KG1 (cell line): ENCODE data around the gene GPR3.

Source experiments
- DNase-seq: peaks from one replicate; lab custom pipeline; 2025; lab: John Stamatoyannopoulos, UW

Gene GPR3

DNA sequence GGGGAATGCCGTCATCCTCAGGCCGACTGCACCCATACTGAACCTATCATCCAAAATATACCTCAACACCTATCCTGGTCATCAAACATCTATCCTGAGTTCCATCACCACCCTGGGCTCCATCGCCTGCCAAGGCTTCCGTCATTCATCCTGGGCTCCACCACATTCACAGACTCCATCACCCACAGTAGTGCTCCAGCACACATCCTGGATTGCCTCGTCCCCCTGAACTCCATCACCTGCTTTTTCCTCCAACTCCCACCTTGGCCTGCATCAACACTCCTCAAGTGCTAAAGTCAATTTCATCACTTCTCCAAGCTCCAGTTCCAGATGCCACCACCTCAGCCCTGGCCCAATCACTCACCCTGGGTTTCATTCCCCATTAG, 33.5 kb upstream of the GPR3 start:
- DNase-seq, result no peak

DNA sequence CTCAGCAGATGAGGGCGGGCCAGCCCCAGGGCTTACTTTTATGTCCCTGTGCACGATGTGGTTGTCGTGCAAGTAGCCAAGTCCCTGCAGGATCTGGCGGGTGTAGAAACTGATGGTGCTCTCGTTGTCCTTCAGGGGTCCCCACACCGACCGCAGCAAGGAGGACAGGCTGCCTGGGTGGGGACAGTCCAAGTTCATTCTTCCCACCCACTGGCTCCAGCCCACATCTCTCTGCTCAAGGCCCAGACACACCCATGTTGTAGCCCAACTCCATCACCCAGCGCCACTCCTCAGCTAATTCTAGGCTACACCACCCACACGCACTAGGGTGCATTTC, 32.6 kb upstream of the GPR3 start:
- DNase-seq, result no peak

DNA sequence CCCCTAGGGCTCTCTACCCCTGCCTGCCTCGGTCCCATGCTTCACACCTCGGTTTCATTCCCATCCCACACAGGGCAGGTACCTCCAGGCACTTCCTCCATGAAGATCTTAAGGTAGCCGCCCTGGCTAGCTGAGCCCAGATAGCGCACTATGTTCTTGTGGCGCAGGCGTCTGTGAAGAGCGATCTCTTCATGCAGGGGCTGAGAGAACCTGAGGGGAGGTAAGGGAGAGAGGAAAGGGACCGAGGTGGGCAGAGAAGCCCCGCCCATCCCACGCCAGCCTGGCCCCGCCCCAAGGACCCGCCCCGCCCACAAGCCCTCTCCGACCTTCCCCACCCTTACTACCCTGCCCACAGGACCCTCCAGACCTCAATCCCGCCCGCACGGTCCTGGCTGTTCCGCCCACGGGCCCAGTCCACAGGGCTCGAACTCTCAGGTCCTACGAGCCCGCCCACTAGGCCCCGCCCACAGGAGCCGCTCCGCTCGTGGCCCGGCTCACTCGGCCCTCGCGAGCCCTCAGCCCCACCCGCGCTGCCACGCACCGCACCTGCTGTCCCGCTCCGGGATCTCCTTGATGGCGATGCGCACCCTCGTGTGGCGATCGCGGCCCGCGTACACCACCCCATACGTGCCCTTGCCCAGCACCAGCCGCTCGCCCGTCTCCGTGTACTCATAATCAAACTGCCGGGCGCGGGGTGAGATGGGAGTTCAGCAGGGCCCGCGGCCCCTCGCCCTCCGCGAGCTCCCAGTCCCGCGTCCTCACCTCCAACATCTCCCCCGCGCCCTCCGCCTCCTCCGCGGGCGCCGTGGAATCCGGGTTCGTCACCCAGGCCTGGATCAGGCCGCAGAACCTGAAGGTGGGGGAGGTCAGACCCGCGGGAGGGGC, 32.0 kb upstream of the GPR3 start:
- DNase-seq, result no peak

GRCh38 chr1:27361044-27361402, 31.4 kb upstream of the GPR3 start:
- DNase-seq, result no peak

- no peak for DNase-seq
These were observed 30.9 kb upstream of the GPR3 start for GRCh38 chr1:27361553-27361952.

DNA sequence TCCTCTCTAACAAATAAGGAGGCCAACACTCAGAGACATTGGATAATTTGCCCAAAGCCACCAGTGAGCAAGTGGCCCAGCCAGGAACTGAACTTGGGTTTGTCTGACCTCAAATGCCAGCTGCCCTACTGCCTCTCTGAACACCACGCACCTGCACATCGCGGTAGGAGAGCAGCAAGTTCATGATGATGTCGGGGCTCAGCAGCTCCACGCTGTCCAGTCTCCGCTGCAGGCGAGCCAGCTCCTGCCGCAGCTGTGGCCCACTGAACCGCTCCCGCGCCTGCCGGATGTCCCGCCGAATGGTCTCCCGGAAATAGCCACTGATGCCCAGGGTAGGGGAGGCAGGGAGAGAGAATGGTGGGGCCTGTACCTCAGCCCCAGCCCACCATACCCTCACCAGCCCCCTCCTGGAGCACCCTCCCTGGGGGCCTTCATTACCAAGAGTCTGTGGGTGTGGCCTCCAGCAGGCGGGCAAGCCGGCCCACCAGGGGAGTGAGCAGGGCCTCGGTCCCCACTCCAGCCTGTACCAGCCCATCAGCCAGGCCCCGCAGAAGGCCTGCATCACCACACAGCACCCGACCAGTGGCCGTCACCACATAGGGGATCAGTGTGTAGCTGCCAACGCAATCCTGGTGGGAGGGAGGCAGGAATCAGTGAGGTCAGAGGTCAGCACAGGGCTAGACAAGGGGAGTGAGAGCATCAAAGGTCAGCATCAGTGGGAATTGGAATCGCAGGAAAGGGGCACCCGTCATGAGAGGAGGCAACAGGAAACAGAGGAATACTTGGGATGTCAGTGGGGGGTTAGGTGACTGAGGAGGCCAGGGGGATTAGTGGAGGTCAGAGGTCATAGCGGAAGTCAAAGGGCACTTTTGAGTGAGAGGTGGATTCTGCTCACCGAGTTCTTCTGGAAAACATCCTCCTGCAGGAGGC, 28.4 kb upstream of the GPR3 start:
- no peak for DNase-seq

DNA sequence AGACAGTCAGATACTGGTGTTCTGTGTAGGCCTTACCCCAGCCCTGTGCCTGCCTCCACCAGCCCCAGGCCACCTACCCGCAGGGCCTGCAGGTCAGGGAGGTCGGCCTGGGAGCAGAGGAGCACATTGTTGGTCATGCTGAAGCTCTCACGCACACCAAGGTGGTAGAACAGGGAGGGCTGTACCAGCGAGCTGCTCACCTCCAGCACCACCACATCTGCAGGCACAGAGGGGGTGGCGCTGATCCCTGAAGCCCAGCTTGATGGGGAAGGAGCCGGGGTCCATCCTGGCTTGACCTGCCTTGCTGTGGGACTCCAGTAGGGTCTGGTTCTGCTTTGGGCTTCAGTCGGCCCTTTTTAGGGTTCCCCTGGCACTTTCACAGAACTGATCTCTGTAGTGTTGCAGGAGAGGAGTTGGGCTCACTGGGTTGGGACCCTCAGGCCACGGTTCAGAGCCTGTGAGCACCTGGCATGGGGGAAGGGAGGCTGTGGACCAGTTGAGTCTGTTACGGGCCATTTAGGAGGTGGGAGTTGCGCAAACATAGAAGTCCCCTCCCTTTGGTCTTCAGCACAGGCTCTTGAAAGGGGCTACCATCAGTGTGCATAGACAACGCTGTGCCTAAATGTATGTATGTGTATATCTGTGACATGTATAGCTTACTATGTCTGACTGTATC, 27.6 kb upstream of the GPR3 start:
- DNase-seq, result no peak

DNA sequence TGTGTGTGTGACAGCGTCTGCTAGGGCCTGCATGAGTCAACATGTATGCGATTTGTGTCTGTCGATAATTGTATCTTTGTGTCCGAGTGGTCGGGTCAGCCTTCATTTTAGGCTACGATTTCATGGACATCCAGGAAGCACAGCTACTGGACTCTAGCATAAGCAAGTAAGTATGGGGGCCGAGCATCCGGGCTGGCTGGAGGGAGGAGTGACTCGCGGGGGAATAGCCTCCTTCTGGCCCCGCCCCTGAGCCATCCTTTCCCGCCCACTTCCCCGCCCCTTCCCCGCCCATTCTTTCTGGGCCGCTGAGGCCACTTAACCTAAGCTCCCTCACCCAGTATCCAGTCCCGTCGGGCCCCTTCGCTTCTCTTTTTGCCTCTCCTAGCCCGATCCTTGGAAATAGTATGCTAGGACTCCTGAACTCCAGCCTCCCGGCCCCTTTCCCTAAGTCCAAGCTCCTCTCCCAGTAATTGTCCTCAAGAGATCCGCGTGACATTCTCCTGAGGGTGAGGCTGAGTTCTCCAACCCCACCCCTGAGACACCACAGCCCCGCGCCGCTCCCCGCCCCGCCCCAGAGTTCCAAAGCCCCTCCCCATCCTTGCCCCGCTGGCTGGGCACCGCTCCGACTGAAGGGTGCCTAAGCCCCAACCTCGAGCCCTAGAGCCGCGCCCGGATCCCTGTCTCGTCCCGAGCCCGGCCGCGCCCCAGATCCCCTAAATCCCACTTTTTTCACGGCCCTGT, 26.9 kb upstream of the GPR3 start:
- peak; percentile 43 for DNase-seq

DNA sequence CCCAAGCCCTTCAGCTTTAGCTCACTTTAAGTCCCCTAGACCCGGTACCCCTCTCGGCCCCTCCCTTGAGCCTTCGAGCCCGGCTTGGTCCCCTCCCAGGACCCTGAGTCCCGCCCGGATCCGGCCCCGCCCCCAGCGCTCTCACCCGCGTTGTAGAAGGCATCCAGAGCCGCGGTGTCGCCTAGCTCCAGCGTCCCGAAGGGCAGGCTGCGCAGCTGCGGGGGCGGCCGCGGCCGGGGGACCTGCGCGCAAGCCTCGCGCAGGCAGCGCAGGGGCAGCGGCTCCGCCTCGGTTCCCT, 26.4 kb upstream of the GPR3 start:
- peak; percentile 9 for DNase-seq

DNA sequence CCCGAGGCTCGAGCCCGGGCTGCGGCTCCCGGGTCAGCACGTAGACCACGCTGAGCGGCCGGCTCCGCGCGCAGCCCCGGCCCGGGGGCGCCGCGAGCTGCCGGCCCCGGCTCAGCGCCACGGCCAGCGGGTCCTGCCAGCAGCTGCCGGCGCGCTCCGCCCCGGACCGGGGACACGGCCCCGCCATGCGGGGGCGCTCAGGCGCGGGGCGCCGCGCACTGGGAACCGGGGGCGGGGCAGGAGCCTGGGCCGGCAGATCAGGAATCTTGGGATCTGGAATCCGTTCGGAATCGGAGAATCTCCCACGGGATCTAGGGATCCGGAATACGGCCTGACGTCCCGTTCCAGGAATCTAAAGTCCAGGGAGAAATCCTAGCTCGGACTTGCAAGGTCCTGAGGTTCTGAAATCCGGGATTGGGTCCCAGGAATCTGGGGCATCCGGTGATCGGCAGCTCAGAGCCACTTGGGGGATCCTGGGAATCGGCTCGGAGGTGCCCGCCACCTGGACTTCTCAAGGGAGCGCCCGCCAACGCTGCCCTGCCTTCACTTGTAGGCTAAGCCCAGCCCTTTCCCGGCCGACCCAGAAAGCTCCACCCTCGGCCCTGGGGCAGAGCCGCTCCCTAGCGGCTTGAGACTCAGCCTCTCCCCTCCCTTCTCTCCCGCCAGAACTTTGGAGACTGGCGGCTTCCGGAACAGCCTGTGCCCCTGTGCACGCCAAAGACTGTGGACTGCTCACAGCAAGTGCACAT, 25.8 kb upstream of the GPR3 start, which contains the start of gene MAP3K6:
Gene MAP3K6, minus strand, starts transcription at position 551 of the 749 bp plus-strand sequence. Its CDS starts 364 bp downstream, at position 187.
- peak; percentile 16 for DNase-seq

GRCh38 chr1:27367160-27367650, 25.2 kb upstream of the GPR3 start:
- DNase-seq, result no peak

DNA sequence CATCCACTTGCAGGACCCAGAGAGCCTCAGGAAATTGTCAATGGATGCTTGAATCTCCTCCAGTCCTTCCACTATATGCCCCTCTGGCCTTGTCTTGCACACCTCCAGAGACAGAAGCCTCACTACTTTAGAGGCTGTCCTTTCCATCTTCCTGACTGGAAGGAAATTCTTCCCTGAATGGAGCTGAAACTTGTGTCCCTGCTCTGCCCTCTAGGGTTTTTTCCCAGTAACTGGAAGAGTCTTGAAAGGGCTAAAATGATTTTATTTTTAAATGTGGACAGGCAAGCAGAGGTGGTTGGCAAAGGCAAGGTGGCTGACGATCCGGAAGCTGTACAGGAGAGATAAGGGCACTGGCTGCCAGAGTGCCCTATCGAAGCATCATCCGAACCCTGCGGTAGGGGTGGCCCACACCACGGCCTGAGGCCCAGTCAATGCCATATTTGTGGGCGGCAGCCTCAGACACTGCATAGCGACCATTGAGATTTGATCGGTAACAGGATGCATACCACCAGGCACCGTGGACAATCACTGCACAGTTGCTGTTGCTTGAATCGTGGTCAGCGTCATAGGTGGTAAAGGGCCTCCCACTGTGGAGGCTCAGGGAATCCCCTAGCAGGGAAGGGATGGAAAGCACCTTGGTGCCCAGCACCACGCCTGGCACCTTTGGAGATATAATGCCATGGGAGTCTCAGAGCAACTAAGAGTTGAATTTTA, 23.4 kb upstream of the GPR3 start:
- peak; percentile 22 for DNase-seq

GRCh38 chr1:27372022-27372807, 20.2 kb upstream of the GPR3 start:
- no peak for DNase-seq

DNA sequence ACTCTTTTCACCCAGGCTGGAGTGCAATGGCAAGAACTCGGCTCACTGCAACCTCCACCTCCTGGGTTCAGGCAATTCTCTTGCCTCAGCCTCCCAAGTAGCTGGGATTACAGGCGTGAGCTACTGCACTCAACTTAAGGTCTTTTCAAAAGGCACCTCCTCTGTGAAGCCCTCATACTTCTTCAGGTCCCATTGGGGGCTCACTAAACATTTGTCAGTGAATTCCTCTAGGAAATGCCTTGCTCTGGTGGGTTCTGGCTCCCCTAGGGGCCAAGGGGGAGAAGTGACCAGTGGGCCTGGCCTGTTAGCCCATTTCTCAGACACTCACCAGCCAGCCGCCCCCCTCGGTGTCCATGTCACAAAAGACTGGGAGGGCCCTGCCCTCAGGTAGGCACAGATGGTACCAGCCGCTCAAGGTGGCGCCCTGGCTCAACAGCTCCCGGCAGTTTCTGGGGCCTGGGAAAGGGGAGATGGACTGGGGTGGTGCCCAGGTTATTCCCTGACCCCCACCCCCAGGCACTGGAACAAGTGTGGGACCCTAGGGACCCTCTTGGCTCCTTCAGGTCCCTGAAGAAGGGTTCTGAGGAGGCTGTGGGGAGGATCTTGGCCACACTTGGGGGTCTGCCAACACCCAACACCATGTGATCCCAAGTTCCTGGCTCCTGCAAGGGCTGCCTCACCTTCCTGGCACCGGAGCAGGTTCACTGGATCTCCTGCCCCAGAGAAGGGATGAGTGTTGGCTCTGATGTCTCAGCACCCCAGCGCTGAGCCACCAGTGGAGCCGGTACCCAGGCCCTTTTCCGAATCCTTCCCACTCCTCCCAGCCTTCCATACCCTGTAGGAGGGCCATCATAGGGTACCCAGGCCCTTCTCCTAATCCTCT, 19.4 kb upstream of the GPR3 start:
- no peak for DNase-seq

GRCh38 chr1:27374362-27375086, 17.9 kb upstream of the GPR3 start, which contains the start of gene FCN3:
FCN3 (minus strand) TSS chr1:27374824; CDS start chr1:27374818, 6 bp downstream.
- DNase-seq, result no peak

DNA sequence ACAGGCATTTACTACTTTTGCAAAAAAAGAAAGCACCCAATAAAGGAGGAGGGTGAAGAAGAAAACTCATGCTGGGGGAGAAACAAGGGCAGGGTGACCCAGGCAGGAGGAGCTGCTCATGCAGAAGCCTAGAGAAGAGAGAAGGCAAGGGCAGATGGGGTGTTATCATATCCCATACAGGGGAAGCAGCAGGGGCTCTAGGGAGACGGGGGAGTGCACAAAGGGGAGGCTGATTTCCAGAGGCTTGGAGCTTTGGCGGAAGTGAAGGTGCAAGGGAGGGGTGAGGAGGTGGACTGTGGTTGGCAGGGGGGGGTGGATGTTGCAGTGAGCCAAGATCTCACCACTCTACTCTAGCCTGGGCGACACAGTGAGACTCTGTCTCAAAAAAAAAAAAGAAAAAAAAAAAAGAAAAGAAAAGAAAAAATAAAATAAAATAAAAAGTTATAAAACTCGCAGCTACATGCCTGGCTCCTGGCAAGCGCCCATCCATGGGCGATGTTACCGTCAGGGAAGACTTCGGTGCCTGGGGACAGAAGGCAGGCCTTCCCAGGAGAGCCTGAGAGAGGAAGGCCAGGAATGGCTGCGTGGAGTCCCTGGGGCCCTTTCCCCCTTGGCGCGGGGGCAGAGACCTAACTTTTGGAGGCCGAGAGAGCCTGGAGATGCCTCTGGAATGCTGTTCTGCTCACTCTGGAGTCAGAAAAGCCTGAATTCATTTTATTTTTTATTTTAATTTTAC, 14.5 kb upstream of the GPR3 start:
- DNase-seq, result no peak

DNA sequence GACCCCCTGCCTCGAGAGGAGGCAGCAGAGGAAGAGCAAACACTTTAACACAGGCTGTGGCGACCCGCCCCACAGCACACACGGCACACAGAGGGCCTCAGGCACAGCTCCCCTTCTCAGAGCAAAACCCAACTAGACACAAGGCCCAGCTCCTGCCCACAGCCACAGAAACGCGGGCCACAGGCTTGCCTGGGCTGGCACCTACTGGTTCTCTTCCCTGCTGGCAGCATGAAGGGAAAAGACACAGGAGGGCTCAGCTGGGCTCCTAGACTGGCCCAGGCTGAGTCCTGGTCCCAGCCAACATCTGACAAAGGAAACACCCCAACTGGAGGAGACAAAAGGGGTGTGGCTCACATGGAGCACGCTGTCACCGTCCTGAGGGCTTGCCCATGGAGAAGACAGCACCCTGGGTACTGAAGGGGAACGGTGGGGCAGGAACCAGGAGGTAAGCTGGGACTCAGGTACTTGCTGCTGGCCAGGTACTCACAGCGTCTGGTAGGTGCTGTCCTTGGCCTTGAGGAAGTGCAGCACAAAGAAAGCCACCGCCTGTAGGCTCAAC, 12.8 kb upstream of the GPR3 start:
- DNase-seq, result no peak
